Measurements from ENCODE around the gene RAD21L1.
A peak's percentile ranks its signal among the peaks of the same experiment; 100 is the strongest.

Gene RAD21L1

DNA sequence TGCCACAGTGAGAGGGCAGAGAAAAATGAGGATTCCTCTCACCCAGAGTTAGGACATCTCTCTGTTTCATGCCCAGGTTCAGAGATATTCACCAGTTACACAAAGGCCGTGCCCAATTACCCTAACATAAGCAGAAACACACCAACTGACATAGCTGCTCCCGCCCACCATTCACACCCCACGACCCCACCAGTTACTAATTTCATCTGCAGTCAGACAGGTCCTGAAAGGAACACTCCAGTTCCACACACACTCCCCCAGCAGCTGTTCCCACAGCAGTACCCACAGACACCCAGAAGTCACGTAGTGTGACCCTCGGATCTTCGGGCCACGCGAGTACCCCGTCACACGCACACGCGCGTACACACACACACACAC, 41.6 kb upstream of the RAD21L1 start:
- no peak overlapping the region for H3K4me3 ChIP-seq (ENCODE audit: low read depth, low read length)
- TF ChIP-seq CTCF (IDR thresholded peaks at IDR 0.05; ENCODE audit: low read depth, low read length): no peak

DNA sequence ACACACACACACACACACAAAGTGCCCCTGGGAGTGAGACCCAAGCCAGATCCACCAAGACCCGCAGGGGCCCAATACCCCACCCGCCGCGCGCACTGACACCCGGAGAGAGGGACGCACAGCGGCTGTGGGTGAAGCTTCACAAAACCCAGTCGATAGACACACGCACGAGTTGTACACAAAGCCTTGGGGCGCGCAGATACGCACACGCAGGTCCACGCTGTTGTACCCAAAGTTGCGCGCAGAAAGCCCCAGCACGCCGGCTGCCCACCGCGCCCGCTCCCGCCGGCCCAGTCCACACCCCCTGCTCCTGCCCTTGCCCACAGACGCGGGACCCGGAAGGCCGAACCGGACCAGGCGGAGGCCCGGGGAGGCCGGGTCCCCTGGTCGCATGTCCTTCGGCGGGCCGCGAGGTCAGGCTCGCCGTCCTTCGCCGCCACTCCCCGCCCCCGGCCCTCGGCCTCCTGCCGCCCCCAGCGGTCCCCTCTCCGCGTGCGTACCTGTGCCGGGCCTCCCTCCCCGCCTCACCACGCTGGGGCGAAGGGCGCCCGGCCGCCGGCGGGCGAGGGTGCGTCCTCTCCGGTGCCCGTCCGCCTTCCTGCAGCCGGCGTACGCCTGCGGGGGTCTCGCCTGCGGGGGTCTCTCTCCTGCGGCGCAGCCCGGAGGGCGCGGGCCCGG, 41.1 kb upstream of the RAD21L1 start, which contains the start of gene TMEM74B:
Gene TMEM74B (minus strand): TSS at position 344 of the 678 bp plus-strand sequence. CDS start 1,180 bp downstream, outside the sequence.
- TF ChIP-seq CTCF (IDR thresholded peaks at IDR 0.05; ENCODE audit: low read depth, low read length): no peak
- peak within 1 kb of the TSS; percentile 29; the same call in 1 of the 2 replicates for H3K4me3 ChIP-seq (ENCODE audit: low read depth, low read length)

DNA sequence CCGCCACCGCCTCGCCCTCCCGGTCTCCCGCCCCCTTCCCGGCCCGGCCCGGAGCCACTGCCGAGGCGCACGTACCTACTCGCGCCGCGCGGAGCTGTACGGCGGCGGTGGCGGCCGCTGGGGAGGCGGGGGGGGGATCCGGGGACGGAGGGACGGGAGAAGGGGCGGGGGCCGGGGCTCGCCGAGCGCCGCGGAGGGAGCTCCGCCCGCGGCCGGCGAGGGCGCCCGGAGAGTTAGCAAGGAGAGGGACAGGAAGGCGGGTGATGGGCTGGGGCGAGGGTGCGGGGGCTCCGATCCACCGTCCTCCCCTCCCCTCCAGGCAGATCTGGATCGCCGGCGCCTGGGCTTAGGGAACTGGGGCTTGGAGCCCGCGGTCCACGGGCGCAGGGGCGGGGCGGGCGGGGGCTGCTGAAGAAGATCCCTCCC, 40.5 kb upstream of the RAD21L1 start:
- no peak for TF ChIP-seq CTCF (IDR thresholded peaks at IDR 0.05; ENCODE audit: low read depth, low read length)
- peak overlapping the region; percentile 29; the same call in 1 of the 2 replicates for H3K4me3 ChIP-seq (ENCODE audit: low read depth, low read length)

DNA sequence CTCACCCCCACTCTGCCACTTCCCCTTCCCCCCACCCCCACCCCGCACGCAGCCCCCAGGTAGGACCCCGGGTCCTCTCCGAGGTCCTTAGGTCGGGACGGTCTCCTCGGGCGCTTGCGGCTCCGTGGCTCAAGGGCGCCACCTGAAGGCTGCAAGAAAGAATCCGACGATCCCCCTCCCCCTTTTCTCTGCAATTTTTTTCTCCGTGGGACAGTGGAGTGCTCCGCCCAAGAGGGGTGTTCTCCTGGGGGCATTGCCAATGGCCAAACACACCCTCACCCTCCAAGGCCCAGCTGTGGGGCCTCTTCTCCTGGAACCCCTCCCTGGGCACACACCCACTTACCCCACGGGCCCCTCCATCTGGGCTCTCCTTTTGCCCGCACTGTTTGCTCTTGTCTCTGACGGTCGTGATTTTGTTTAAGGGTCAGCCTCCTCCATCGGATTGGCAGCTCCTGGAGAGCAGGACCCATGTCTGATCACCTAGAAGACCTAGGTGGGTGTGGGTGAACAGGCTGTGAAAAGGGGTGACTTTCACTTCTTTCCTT, 40.0 kb upstream of the RAD21L1 start:
- H3K4me3 ChIP-seq (ENCODE audit: low read depth, low read length): no peak overlapping the region
- TF ChIP-seq CTCF (IDR thresholded peaks at IDR 0.05; ENCODE audit: low read depth, low read length): peak; percentile 57

- no peak for TF ChIP-seq CTCF (IDR thresholded peaks at IDR 0.05; ENCODE audit: low read depth, low read length)
- no peak overlapping the region for H3K4me3 ChIP-seq (ENCODE audit: low read depth, low read length)
Measured at GRCh38 chr20:1186367-1186991, 39.4 kb upstream of the RAD21L1 start.

- no peak for TF ChIP-seq CTCF (IDR thresholded peaks at IDR 0.05; ENCODE audit: low read depth, low read length)
- no peak overlapping the region for H3K4me3 ChIP-seq (ENCODE audit: low read depth, low read length)
Measured at GRCh38 chr20:1187605-1188171, 38.2 kb upstream of the RAD21L1 start.

GRCh38 chr20:1188347-1188746, 37.5 kb upstream of the RAD21L1 start:
- TF ChIP-seq CTCF (IDR thresholded peaks at IDR 0.05; ENCODE audit: low read depth, low read length): no peak

More at GRCh38 chr20:1188347-1188746, 37.5 kb upstream of the RAD21L1 start:
- H3K4me3 ChIP-seq (ENCODE audit: low read depth, low read length): no peak overlapping the region
